Hematopoietic multipotent progenitor cell (in vitro differentiated cells): ENCODE results near the gene STXBP4. TPM values are rescaled to one million over a fixed set of nuclear protein-coding genes. Genes with fewer than 3 reads are reported as not detected.

Experiments used
- DNase-seq, 3 donors: peaks; one replicate each; pipeline ENCODE4 v3.0.0-alpha.2; 2011 to 2015; ENCODE audit warnings: low read depth in 2 of 3, low spot score in 2 of 3
- total RNA-seq: library from RNA; depleted of rRNA; stranded (reverse); fragments of >200 nt; gene quantifications from one replicate; pipeline ENCODE4 v1.2.3, GENCODE V29; 2012

STXBP4 gene
- total RNA-seq, 1 donor: 3.5 TPM

DNA sequence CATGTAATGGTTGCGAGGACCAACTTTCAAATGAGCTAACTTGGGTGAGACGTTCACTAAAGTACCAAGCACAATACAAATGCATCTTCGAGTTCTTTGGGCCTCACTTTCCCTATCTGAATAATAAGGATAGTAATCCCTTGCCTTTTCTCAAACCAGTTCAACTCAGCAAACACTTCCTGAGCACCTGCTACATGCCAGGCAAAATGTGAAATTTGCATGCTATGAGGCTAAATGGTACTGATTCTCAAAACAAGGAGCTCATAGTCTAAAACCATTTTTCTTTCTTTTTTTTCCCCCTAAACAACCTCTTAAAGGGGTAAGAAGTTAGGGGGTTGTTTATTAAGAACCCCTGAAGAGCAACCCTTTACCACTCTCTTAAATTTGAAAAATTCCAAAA is 194.8 kb downstream of the STXBP4 start:
- DNase-seq: no peak

DNA sequence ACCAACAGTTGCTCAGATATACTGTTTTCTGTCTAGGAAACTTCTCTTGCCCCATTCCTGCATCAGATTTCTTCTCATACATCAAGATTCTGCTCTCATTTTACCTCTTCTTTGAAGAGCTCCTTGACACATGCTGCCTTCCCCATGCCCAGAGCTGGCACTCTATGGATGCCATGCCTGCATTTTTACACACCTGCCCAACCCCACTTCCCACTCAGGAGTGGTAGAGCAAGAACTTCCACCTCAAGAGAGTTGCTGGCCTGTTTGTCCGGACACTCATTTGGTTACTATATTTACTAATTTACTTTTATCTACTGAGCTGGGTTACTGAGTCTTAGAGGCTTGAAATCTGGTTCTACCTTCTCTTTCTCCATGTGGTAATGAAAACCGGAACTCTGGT is 197.9 kb downstream of the STXBP4 start:
- DNase-seq: no peak

DNA sequence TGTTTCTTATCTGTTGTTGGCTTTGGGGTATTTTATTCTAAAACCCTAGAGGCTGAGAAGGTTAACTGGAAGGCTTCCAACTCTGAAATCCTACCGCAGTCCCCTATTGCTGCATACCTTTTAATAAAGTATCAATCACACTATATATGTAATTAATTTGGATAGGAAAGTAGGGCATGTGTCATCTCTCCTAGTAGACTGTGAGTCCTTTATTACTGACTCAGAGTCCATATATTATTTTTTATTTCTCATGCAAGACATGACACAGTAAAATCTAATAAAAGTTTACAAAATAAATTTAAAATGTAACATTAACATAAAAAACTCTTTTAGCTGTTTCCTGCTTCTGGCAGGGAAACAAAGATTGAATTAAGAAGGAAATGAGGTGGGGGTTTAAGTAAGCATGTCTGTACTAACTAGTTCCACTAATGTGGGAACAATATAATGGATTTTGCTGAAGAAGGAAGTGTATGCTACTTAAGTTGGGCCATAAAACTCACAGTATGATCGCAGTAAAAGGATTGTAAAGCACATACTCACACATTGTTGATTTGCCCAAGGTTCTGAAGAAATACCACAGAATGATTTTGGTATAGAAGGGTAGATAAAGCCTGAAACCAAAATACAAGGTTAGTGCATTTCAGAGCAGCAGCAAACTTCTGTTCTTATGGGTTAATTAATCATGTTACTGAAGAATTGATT is 198.6 kb downstream of the STXBP4 start:
- no peak for DNase-seq

DNA sequence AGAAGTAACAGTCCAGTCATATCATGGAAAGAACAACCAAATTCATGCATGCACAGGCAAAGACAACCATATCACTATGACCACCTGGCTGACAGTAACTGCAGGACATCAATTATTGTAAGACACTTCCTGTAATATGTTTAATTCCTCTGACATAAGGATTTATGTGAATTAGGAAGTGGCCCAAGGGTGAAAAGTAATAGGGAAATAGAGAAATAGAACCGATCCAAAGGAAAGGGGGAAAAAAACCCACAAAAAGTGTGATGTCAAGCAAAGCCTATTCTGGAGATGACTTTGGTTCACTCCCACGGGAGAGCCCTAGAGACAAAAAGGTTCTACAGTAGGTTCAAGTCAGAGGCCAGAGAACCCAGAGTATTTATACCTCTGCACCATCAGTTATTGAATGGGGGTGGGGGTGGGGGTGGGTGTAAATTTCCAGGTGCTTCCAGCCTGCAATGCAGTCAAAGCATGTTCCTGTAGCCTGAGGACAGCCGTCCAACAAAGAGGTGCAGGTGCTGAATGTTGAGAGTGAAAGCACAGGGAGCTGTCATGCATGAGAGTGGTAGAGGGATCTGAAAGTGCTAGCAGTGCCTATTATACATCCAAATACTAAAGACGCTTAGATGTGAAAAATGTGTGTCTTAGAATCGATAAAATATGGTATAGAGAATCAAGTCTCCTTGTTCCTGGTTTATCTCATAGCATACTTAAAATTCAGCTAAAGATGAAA is 200.6 kb downstream of the STXBP4 start:
- DNase-seq: peak in 1 of 3 donors; percentile 41

DNA sequence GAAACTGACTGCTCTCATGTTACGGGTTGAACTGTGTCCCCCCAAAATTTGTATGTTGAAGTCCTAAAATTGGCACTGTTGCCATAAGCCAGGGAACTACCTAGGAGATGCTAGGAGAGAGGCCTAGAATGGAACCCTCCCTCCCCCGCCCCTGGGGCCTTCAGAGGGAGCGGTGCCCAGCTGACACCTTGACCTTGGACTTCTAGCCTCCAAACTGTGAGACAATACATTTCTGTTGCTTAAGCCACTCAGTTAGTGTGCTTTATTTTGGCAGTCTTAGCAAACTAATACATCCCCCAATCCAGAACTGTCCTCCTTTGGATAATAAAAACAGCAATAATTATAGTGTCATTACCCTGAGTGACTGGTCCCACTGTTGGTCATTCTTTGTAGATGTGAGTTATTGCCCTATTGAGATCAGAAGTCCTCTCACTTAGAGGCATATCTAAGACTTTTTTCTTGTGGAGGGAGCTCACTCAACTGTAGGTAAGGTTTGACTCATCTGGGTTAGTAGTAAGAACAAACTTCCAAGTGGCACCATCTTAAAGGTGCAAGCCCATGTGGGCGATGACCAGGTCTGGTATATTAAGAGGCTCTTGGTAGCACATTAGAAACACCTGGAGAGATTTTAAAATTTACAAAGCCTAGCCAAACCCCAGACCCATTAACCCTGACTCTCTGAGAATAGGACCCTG is 203.2 kb downstream of the STXBP4 start:
- no peak for DNase-seq

DNA sequence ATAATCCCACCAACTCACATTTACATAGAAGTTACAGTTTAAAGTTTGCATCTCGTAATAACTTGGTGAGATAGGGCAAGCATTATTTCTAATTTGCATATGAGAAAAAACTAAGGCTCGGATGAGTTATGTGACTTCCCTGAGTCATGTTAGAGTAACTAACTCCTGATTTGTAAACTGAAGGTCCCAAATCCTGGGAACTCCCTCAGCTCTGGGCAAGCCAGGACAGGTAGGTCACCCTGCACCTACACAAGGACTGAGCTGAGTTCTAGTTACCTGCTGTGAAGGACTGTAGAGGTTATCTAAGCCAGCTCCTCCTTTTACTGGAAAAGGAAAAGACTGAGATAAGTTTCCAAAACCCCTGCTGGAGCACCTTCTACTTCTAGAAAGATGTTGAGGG is 204.0 kb downstream of the STXBP4 start:
- no peak for DNase-seq

DNA sequence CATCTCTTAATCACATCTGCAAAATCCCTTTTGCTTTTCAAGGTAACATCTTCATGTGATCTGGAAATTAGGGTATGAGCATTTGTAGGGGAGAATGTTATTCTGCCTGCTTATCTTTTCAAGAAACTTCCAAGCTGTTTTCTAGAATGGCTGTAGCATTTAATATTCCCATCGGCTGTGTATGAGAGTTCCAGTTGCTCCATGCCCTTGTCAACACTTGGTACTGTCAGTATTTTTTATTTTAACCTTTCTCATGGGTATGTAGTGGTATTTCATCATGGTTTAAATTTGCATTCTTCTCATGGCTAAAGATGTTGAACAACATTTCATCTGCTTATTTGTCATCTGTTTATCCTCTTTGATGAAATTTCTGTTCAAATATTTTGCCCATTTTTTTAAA is 205.6 kb downstream of the STXBP4 start:
- DNase-seq: no peak

DNA sequence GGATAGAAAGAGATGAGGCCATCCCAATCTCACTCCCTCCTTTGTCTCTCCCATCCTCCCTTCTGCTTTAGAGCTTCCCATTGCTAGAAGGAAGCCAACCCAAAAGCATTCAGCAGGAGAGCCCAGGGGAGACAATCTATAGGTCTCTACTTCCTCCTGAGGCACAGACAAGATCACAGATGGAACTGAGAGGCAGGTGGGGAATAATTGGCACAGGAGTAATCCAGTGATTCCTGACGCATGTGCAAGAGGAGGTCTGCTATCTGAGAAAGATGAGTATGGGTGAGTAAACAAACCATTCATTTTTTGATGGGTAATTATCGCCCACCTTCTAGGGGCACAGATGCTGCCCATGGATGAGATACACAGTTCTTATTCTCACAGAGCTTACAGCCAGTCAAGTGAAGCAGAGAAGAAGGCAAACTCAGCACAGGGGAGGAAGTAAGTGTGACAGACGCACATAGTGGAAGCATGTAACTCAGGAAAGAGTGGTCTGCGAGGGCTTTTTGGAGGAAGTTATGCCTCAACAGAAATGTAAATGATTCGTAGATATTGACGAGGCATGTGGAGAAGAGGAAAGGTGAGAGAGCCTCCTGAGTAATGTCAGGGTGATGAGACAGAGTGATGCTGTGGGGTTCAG is 207.3 kb downstream of the STXBP4 start:
- peak in 2 of 3 donors; percentile 35 to 72 for DNase-seq

DNA sequence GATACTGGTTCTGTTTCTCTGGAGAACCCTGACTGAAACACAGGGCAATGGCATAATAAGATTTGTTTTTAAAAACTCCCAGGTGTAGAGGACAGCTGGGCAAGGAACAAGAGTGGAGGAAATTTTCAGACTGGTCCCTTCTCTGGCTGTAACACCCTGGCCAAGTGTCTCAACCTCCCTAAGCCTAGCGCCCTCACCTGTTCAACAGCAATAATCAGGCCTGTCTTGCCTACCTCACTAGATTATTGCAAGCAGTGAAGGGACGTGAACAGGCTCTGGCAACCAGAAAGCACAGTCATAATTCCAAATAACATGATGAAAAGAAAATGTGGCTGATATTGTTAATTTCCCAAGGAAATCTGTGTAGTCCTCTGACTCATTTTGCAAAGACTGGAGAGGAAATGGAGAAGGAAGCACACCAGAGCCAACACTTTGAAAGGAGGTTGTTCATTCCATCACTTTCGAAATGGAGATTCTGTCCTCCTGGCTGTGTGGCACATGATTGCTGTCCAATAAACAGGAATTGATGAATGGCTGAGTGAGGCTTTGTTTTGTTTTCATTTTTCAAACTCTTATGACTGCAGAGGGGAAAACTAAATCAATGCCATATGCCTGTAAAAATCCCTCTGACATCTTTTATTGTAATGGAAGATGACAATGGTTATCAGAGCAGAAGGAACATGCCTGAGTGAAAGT is 208.7 kb downstream of the STXBP4 start:
- no peak for DNase-seq

DNA sequence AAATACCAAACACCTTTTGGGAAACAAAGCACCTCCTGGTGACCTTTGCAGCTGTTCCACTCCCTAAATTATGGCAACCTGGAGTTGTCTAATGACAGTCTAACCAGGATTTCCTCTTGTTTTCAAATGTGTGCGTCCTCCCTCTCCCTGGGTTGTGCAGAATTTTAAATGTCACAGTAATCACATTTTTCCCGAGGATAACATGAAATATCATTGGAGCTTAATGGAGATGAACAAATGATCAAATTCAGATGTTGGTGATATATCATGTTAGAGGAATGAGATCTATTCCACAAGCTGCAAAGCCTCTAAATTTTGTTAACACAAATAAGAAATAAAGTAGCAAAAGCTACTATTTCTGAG is 209.3 kb downstream of the STXBP4 start:
- no peak for DNase-seq

DNA sequence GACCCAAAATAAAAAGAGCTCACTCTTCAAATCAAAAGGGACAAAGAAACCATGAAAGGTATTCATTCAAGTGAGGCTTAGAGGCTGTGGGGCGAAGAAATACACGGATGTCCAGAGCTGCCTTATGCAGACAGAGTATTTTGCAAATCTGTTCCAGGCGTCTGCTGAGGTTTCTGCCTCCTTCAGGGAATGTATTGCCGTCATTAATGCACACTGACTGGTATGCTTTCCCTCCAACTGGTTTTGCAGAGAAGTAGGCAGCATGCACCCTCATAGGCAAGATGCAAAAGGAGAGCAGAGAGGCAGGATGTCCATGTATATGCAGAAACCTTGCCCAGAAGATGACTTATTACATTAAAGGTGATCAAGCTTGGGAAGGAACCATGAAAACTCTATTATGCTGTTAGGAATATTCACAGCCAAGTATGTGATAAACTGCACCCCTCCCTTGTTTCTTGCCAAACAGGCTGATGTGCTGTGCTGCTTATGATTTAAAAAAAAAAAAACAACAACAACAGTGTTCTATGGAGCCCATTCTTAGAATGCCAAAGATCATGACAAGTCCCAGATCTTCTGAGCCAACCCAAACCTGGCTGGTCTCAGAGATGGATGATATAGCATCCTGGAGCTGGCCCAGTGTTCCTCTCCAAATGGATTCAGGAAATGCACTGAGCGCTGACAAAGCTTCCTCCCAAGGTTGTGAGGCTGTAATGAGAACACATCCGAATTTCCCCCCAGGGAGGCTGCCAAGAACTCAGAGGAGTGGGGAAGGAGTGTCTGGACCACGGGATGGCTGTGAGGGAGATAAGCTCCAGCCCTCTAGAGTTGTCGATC is 218.6 kb downstream of the STXBP4 start:
- DNase-seq: no peak

DNA sequence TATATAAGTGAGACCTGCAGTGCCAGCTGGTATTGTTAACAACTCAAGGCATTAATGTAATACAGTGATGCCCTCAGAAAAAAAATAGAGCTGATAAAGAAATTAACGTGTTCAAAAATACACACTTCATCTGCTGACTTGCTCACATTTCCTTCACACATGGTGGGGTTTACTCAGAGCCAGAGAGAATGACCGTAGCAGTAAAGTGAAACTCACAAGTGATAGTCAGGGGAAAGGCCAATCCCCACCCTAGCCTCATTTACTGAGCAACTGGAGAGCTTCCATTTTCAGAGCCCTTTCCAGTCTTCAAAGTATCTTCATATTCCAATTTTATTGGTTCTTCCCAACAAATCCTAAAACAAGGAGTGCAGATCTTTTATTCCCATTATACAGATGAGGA is 222.2 kb downstream of the STXBP4 start:
- no peak for DNase-seq

DNA sequence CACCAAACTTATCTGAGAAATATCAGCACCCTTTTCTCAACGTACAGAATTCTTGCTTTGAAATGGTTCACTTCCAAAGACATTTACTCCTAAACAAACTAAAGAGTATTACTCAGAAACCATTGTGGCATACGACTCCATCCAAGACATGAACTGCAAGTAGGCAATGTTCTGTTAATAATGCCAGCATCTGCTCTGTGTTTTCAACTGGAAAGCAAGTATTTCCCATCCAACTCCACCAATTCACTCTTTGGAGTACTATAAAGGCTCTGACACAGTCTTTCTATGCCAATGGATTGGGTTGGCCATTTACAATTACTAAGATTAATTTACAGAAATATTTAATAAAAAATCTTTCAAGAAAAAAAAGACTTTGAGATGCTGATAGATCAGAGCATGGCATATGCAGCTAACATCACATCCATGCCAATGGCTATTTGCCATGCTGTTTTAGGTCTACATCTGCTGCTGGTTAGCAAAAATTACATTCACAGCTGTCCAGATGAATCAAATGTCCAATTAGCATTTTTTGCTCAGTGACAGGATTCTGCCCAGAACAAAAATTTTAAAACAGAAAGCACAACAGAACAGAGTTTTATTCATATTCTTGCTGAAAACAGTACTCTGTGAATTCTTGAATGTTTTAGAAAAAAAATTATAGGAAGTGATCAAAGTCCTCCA is 230.3 kb downstream of the STXBP4 start:
- no peak for DNase-seq

DNA sequence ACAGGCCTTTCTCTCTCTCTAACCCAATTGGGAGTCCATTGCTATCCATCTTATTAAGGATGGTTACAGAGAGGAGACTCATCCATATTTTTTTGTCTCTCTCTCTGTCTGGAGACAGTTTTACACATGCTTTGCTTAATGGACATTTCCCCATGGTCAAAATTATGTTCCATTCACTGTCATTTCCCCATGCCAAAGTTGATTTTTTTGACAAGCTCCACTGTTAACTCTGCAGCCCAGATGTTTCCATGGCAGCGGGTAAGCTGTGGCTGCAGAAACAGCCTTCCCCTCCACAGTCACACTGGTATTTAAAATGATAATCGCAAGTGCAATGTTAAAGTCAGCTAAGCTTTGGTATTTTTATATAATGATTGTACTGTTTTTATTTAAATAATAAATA is 232.3 kb downstream of the STXBP4 start:
- peak in 2 of 3 donors; percentile 22 to 57 for DNase-seq

DNA sequence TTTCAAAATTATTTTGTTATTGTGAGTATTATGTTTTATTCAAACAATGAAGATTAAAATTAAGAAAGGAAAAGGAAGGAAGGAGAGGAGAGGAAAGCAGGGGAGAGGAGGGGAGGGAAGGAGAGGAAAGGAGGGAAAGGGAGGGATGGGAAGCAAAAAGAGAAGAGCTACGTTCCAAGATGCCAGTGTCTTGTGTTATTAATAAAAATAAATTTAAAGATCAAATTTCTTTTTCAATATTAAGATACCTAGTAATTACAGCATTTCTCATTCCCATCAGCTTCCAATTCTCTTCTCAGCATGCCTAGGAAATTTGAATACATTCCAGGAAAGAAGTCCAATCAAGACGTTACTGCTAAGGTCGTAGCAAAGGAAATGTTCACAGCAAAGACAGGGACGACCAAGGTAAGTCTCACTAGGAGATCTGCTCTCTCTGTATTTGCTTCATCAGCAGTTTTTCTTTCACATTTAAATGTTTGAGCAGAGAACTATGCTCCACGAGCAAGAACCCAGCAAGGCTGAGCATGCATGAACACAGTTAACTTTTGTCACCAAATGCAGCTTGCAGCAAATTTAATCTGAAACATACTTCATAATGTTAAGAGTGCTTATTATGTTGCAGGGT is 232.9 kb downstream of the STXBP4 start:
- no peak for DNase-seq

DNA sequence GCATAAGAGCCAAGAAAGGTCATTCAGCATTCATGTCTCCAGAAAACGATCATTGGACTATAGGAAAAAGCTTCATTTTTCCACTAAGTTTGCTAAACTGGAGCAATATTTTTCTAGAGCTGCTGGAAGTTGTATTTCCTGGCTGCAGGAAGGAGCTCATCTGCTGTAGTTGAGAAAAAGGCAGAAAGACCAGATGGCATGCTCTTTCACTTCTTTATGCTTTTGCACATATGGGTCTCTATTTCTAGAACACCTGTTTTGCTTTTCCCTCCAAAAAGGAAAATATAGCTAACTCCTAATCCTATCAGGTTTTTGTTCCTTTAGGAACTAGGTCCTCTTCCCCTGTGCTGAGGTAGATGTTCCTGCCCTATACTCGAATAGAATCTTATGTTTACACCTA is 234.3 kb downstream of the STXBP4 start:
- DNase-seq: no peak

DNA sequence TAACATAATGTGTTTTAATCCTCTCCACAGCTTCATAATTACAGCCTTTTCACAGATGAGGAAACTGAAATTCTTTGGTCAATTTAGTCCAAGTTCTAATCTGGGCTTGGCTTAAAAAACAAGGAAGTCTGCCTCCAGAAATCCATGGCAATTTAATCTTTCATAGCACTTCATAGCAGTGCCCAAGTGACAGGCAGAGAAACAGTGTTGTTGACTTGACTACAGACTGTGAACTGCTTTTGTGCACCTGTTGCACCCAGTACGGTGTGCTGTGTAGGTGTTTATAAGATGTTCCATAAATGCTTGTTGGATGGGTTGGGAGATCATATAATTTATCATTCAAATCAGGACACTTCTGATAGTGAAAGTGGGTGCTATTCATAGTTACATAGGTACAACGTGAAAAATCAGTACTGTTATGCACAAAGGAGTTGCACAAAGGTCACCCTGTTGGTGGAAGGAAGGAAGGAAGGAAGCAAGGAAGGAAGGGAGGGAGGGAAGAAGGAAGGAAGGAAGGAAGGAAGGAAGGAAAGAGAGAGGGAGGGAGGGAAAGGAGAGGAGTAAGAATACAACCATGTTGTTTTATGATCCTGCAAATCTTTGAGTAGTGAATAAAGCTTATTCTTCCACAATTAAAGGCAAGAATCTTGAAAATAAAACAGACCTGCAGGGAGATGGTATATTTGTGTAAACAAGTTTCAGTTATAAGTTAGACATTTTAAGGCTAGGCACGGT is 239.7 kb downstream of the STXBP4 start:
- no peak for DNase-seq

DNA sequence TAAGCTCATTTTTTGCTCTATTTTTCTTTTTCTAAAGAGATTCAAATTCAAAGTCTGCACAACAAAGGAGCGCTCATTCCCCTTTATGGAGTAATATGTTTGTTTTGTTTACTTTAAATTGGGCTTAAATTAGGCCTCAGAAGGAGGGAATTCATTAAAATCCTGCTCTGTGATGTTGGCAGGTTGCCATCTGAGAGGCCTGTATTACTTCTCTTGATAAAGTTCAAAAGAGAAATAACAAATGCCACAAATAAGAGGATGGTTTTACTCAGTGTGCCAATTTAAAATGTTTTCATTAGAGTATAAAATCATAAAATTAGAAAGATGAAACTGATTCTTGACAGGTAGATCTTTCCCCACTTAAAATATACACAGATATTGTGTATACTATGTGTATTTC is 241.7 kb downstream of the STXBP4 start:
- DNase-seq: peak in 1 of 3 donors; percentile 9
